NCI-H1048 (cell line): ENCODE results near the gene ZEB1.
"Not testable (repeated sequence)": the region's sequence is repeated elsewhere in the genome, so short reads cannot be mapped to it uniquely, and the experiment has no call there.

Experiments
- DNase-seq: peaks from one replicate; lab custom pipeline; 2025; lab: John Stamatoyannopoulos, UW

ZEB1 gene

DNA sequence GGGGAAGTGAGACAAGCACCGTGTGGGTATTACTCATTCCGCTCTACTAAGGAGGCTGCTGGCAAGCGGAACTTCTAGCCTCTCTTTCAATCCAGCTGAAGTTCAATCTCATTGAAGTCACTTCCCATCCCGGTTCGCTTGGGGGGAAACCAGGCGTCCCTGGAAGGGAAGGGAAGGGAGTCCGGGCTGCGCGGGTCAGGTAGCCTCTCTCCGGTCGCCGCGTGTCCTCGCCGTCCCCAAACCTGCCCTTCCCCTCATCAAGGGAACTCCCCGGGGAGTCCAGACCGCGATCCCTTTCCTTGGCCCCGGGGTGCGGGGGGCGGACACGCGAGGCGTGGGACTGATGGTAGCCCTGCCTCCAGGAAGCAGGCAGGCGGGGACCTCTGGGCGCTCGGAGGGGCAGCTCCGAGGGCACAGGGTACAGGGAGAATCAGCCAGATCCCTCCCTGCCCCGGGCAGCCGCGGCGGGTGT, 598 bp upstream of the ZEB1 start:
- no peak for DNase-seq

DNA sequence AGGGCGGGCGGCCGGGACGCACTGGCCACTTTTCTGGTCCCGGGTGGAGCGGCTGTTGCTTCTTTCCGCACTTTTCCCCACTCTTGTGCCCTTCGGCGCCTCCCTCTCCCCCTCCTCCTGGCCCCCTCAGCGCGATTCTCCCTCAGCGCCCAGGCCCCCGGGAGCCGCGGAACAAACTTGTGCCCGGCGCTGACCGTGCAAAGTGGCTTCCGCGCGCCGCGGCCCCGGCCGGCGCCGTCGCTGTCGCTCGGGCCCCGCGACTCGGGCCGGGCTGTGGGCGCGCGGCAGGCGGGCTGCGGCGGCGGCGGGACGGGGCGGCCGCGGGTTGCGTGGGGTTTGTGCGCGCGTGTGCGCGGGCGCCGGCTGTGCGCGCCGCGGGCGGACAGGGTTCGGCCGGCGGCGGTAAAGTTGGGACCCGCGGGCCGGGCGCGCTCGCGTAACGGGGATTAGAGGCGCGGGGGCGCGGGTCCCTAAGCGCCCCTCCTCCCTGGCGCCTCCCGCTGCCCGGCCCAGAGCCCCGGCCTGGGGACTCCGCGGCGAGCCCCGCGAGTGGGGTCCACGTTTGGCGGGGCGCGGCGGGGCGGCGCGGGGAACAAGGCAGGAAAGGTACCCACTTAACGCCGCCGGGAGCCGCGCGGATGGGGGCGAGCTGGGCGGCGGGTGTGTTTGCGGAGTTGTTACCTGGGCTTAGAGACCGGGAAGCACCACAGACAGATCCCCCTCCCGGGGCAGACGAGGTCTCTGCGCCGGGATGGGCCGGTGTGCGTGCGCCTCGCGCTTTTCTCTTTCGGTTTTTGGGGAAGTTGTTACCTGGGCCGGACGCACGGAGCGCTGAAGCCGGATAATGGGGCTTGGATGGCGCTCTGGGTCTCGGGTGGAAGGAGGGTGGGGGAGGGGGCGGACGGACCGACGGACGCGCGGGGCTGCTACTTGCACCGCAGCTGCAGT, 860 bp downstream of the ZEB1 start:
- no peak for DNase-seq

GRCh38 chr10:31320550-31321211, 1.7 kb downstream of the ZEB1 start:
- DNase-seq = no peak

DNA sequence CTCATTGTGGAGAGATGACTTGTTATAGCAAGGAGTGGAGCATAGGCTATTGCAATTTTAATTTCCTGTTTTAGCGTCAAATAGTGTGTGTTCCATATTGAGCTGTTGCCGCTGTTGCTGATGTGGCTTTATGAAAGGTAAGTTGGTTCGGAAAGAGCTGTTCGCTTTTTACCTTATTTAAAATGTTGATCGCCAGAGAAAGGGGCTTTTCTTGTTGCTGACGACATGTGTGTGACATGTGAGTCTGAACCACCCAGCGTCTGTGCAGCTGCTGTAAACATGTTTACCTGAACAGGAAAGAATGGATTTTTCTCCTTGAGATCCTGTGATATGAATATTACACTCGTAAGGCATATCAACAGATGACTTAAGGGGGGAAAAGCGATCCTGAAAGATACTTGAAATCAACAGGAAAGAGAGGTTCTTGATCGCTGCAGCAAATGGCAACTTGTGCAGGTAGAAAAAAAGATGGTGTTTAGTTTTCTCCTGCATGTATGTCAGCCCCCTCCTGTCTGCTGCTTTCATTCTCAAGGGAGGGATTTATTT, 2.5 kb downstream of the ZEB1 start:
- no peak for DNase-seq

DNA sequence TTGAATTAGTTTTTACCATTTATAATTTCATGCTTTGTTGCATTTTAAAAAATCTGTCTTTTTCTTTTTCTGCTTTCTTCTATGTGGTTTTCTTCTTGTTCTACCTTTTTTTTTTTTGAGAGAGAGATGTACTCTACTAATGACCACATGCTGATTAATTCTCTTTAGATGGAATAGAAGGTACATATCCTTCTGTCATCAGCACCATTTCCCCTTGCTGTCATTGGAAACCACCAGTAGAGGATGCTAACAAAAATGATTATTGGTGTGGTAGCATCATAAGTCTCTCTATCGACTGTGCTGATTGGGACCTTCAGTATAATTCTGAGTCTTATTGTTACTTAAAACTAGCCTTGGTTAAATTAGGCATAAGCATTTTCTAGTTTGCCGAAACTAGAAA, 3.6 kb downstream of the ZEB1 start:
- no peak for DNase-seq

GRCh38 chr10:31340343-31340742, 21.3 kb downstream of the ZEB1 start:
- no peak for DNase-seq

- no peak for DNase-seq
These were observed 22.5 kb downstream of the ZEB1 start for GRCh38 chr10:31341552-31341951.

GRCh38 chr10:31343009-31343408, 24.0 kb downstream of the ZEB1 start:
- no peak for DNase-seq

DNA sequence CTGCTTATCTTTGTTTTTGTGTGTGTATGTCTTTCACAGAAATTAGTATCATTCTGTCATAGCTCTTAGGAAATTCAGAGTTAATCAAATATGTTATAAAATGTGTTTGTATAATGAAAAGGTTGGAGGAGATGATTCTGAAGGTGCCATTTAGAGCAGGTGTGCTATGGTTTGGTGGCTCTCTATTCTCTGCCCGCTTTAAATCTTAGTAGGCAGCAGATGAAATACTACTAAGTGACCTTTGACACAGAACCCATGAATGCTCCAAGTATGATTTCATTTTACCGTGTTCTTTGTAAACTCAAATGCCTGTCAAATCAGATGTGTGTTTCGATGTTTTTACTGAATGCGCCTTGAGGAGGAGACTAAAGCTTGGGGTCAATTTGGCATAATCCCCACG, 24.5 kb downstream of the ZEB1 start:
- no peak for DNase-seq

- no peak for DNase-seq
These were observed 26.9 kb downstream of the ZEB1 start for GRCh38 chr10:31345886-31346285.

DNA sequence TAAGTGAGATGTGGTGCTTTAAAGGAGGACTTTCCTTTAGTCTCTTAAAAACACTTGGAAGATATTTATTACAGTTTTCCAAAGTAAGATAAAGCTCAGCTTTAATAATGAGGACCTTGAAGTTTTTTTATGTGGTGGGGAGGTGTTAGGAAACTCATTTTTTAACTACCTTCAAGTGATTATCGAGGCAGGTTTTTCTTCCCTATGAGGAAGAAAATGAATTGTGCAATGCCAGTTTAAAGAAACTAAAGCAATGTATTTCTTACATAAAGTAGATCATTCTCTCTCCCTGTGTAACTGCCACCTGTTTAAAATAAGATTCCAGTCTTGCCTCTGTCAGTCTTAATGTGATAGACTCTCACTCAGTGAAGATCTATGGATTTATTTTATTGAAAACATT, 27.9 kb downstream of the ZEB1 start:
- DNase-seq = no peak

- no peak for DNase-seq
These were observed 28.7 kb downstream of the ZEB1 start for GRCh38 chr10:31347705-31348104.

GRCh38 chr10:31350891-31351290, 31.9 kb downstream of the ZEB1 start:
- no peak for DNase-seq

DNA sequence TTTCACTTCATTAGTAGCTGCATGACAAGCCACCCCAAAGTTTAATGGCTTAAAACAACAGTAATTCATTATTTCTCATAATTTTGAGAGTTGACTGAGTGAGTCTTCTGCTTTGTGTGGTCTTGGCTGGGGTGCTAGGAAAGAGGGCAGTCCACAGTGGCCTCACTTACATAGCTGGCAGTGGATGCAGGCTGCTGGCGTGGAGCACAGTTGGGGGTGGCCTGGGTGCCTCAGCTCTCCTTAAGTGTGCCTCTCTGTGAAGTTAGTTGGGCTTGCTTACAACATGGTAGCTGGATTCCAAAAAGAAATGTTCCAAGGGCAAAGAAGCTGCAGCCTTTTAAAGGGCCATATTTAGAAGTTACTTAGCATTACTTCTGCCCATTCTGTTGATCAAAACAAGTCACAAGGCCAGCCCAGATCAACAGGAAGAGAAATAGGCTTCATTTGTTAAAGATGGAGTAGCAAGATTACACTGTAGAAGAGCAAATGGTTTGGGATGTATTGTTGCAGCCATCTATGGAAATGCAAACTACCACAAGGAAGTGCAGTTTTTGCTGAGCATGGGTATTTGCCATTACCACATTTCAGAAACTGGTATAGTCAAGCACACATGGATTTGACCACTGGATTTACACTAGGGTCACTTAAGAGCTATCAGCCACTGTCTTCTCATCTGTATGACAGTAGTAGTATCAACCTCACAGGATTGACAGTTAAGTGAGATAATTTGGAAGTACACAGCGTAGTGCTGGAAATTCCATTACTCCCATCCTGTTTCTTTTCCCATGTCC, 33.6 kb downstream of the ZEB1 start:
- DNase-seq = no peak

DNA sequence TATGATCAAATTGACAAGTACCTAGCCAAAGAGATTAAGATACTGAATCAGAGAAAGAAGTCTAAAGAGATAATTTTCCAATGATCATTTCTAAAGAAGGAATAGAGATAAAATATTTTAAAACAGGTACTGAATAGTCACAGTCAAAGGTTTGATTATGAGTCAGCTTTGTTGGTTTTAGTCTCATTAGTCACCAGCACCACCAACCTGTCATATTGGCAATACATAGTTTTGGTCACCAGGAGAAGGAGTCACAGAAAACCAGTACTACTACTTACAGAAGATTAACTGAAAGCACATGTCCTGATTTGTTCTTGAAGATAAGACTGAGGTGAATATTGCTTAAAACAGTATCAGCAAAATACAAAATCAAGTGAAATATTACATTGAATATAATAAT, 34.6 kb downstream of the ZEB1 start:
- DNase-seq = no peak

DNA sequence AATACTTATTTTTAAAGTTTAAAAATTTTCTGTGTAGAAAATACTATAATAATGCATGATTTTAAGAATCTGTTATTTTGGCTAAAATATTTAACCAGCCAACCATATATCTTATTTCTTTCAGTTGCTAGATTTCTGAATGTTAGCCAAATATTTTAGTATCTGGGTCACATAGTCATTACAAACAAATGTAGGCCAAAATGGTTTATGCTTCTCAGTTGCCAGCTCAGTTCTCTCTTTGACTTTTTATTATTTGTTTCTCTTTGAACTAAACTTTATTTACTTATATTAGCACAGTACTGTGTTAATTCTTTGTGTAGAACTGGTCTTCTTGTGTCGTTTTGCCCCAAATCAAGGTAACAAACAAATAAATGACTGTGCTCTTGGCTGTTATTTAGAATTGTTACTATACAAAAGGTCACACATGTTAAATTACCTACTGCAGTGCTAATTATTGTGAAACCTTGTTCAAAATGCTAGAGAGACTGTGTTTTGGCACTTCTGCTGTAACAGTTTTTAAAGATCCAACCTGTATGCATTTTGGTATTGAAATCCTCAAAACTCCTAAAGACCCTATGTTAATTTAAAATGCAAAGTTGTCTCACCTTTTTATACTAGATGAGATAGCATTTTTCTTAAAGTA, 39.8 kb downstream of the ZEB1 start:
- no peak for DNase-seq

DNA sequence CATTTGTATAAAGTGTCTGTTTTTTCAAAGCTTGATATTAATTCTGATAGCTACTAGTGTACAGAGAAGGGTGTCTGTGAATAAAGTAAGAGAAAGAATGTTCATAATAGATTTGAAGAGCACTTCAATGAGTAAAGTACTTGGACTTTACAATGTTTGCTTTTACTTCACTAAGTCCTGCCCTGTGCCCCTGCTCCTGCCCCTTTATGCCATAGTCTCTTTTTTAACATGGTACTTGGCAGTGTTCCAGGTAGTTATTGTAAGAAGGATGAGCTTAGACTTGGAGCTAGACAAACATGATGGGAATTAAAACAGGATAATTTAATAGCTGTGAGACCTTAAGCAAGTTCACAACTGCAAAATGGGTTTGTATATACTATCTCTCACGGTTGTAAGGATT, 41.0 kb downstream of the ZEB1 start:
- no peak for DNase-seq

GRCh38 chr10:31361475-31361874, 42.5 kb downstream of the ZEB1 start:
- not testable (repeated sequence) for DNase-seq

DNA sequence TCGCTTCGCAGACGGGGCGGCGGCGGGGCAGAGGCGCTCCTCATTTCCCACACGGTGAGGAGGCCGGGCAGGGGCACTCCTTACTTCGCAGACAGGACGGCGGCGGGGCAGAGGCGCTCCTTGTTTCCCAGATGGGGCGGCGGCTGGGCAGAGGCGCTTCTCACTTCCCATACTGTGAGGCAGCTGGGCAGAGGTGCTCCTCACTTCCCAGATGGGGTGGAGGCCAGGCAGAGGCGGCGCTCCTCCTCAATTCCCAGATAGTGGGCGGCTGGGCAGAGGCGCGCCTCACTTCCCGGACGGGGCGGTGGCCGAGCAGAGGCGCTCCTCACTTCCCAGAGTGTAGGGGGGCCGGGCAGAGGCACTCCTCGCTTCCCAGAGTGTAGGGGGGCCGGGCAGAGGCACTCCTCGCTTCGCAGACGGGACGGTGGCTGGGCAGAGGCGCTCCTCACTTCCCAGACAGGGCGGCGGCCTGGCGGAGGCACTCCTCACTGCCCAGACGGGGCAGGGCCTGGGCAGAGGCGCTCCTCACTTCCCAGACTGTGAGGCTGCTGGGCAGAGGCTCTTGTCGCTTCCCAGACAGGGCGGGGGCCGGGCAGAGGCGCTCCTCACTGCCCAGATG, 43.1 kb downstream of the ZEB1 start:
- no peak for DNase-seq

DNA sequence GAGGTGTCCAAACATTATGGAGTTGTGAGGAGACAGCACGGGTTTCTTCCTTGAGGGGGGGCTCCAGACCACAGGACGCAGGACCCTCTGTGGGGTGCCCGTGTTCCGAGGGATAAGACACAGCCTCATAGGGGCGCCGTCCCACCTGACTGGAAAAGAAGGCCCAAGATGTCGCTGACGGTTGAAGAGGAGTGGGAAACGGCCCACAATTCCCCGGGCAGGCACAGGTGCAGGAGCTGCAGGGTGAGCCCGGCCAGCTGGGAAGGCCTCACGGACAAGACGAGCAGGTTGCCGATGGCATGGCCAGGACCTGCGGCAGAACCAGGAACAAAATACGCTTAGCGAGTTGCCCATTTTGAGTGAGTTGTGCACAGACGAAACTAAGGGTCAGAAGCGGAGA, 44.7 kb downstream of the ZEB1 start:
- not testable (repeated sequence) for DNase-seq

- not testable (repeated sequence) for DNase-seq
These were observed 45.2 kb downstream of the ZEB1 start for GRCh38 chr10:31364238-31364637.
